Endothelial cell of umbilical vein (primary cell): ENCODE results near the gene LCNL1. TPM values are rescaled to one million over a fixed set of nuclear protein-coding genes. Genes with fewer than 3 reads are reported as not detected.
"Not testable (repeated sequence)": the region's sequence is repeated elsewhere in the genome, so short reads cannot be mapped to it uniquely, and the experiment has no call there.

Experiments used
- BruUV-seq: library from RNA; stranded (reverse); fragments of 400-500 nt; replicated peaks from 2 replicates; lab custom pipeline; 2021; lab: Mats Ljungman, UMichigan
- CTCF ChIA-PET: fragments of 300-600, 350-600 bp; sonication (Branson Sonifier 250); formaldehyde crosslinking; loops from one replicate; lab custom pipeline; 2021; ENCODE audit warnings: antibody characterized with exemption, inconsistent platforms; lab: Charles Lee
- POLR2A ChIA-PET: fragments of 300-600, 350-600 bp; sonication (Branson Sonifier 250); formaldehyde crosslinking; loops from one replicate; lab custom pipeline; 2021; ENCODE audit warnings: antibody characterized with exemption, inconsistent platforms; lab: Charles Lee
- DNase-seq: peaks from one replicate; pipeline ENCODE4 v3.0.0-alpha.2; 2011; ENCODE audit warnings: low read depth, low spot score
- FAIRE-seq: peaks from 2 replicates; lab custom pipeline; 2011; peaks lifted over from hg19 to GRCh38; lab: Jason Lieb, UNC
- H2AFZ ChIP-seq: 2 replicates; pipeline ENCODE4 v1.6.0; 2012; ENCODE audit warnings: low read depth, low read length, control low read depth, inconsistent platforms
- H3K27ac ChIP-seq: 2 replicates; pipeline ENCODE4 v1.5.1; 2011; ENCODE audit warnings: low read depth, mild to moderate bottlenecking, control low read depth, low read length, moderate library complexity; ENCODE audit not compliant: insufficient read depth
- H3K27me3 ChIP-seq, 2 experiments: 2 replicates each; pipeline versions ENCODE4 v1.6.0 to v1.6.1; 2011; ENCODE audit warnings: low read length in 2 of 2, mixed read lengths in 1 of 2; ENCODE audit not compliant: control insufficient read depth in 2 of 2, insufficient read depth in 2 of 2
- H3K36me3 ChIP-seq, 2 experiments: 2 replicates in 1 of 2; 3 replicates in 1 of 2; pipeline ENCODE4 v1.5.1; 2011; ENCODE audit warnings: low read length in 2 of 2, mild to moderate bottlenecking in 1 of 2, moderate library complexity in 1 of 2; ENCODE audit not compliant: control insufficient read depth in 2 of 2, insufficient read depth in 2 of 2; ENCODE audit errors: extremely low read depth in 1 of 2
- H3K4me1 ChIP-seq: 3 replicates; pipeline ENCODE4 v1.5.1; 2011; ENCODE audit warnings: mild to moderate bottlenecking, low read length; ENCODE audit not compliant: control insufficient read depth, insufficient read depth; ENCODE audit errors: extremely low read depth
- H3K4me2 ChIP-seq: 2 replicates; pipeline ENCODE4 v1.6.1; 2011; ENCODE audit warnings: low read length, control low read depth, mixed read lengths; ENCODE audit not compliant: insufficient read depth
- H3K4me3 ChIP-seq, 3 experiments: fragments of 200-600 bp in 1 of 3; sonication (generic), shearing (Covaris generic) in 1 of 3; replicated peaks in 1 of 3; 2 replicates each; pipeline ENCODE4 v1.5.1; 2011 to 2016; ENCODE audit warnings: control low read depth in 3 of 3, low read length in 3 of 3, mild to moderate bottlenecking in 2 of 3, inconsistent platforms in 1 of 3, low read depth in 1 of 3, moderate library complexity in 1 of 3; ENCODE audit not compliant: insufficient read depth in 1 of 3
- H3K79me2 ChIP-seq: 2 replicates; pipeline ENCODE4 v1.6.0; 2012; ENCODE audit warnings: low read length, inconsistent platforms; ENCODE audit not compliant: control insufficient read depth, insufficient read depth
- H3K9ac ChIP-seq: replicated peaks from 2 replicates; pipeline ENCODE3; 2011; ENCODE audit warnings: low read length, control low read depth; ENCODE audit not compliant: insufficient read depth; ENCODE audit errors: extremely low read depth
- H3K9me1 ChIP-seq: replicated peaks from 3 replicates; pipeline ENCODE4 v1.6.0; 2011; ENCODE audit warnings: mild to moderate bottlenecking, low read length; ENCODE audit not compliant: control insufficient read depth, insufficient read depth; ENCODE audit errors: extremely low read depth
- H3K9me3 ChIP-seq: replicated peaks from 2 replicates; pipeline ENCODE4 v1.5.1; 2012; ENCODE audit warnings: low read length, inconsistent platforms; ENCODE audit not compliant: control insufficient read depth, insufficient read depth
- H4K20me1 ChIP-seq: replicated peaks from 2 replicates; pipeline ENCODE3; 2011; ENCODE audit warnings: mild to moderate bottlenecking, low read length; ENCODE audit not compliant: control insufficient read depth, insufficient read depth; ENCODE audit errors: extremely low read depth
- CTCF ChIP-seq, 2 donors: IDR thresholded peaks; 1 replicate in 1 of 2; 2 replicates in 1 of 2; pipeline ENCODE4 v1.5.1; 2011; ENCODE audit warnings: low read length in 2 of 2, mild to moderate bottlenecking in 2 of 2, moderate library complexity in 2 of 2, control low read depth in 1 of 2, inconsistent platforms in 1 of 2, low read depth in 1 of 2; ENCODE audit not compliant: insufficient read depth in 1 of 2; ENCODE audit errors: extremely low read depth in 1 of 2
- EZH2 ChIP-seq: IDR thresholded peaks from 2 replicates; pipeline ENCODE4 v1.6.1; 2012; ENCODE audit warnings: borderline replicate concordance, low read depth, mild to moderate bottlenecking, moderate library complexity, low read length, inconsistent platforms; ENCODE audit not compliant: severe bottlenecking
- FOS ChIP-seq: IDR thresholded peaks from 2 replicates; pipeline ENCODE4 v1.6.1; 2011; ENCODE audit warnings: mild to moderate bottlenecking, low read length, moderate library complexity, borderline replicate concordance; ENCODE audit not compliant: insufficient read depth
- GATA2 ChIP-seq: IDR thresholded peaks from 2 replicates; pipeline ENCODE4 v1.7.0; 2011; ENCODE audit warnings: low read depth, mild to moderate bottlenecking, moderate library complexity, mixed read lengths, low read length; ENCODE audit not compliant: insufficient read length, insufficient read depth
- JUN ChIP-seq: IDR thresholded peaks from 2 replicates; pipeline ENCODE4 v1.6.1; 2011; ENCODE audit warnings: borderline replicate concordance, low read depth; ENCODE audit not compliant: insufficient read length, insufficient read depth
- MAX ChIP-seq: IDR thresholded peaks from 2 replicates; pipeline ENCODE4 v1.6.1; 2011; ENCODE audit not compliant: insufficient read depth, insufficient read length
- MYC ChIP-seq: IDR thresholded peaks from one replicate; pipeline ENCODE4 v1.6.1; 2011; ENCODE audit warnings: mild to moderate bottlenecking, low read depth, low read length
- POLR2A ChIP-seq: IDR thresholded peaks from 2 replicates; pipeline ENCODE4 v1.6.1; 2012; ENCODE audit warnings: low read depth, mild to moderate bottlenecking, control low read depth, low read length
- POLR2AphosphoS5 ChIP-seq: IDR thresholded peaks from 2 replicates; pipeline ENCODE4 v1.6.1; 2012; ENCODE audit warnings: low read depth, mild to moderate bottlenecking, control low read depth, low read length, moderate library complexity; ENCODE audit not compliant: insufficient read depth
- dilution Hi-C: fragments of 300-500 bp; cut with MboI; formaldehyde crosslinking; loops from one replicate; pipeline ENCODE4 v1.15.0; 2019; ENCODE audit warnings: low sequenced_read_pairs; ENCODE audit not compliant: extremely low pct_ligation_motif_present
- intact Hi-C: fragments of 100-400 bp; cut with micrococcal nuclease; formaldehyde crosslinking; loops from one replicate; pipeline ENCODE4 v1.10.0; 2022
- polyA plus RNA-seq, 4 experiments: library from polyadenylated mRNA; depleted of rRNA in 3 of 4; stranded (reverse) in 3 of 4; unstranded in 1 of 4; fragments of >200 nt; gene quantifications; 2 replicates each; pipeline versions ENCODE4 v1.2.1 to v1.2.3, GENCODE V29; 2011 to 2012; ENCODE audit warnings: missing spikeins in 1 of 4
- total RNA-seq: library from RNA; stranded (reverse); gene quantifications from 2 replicates; pipeline ENCODE4 v1.2.3, GENCODE V29; 2021

Gene LCNL1
- total and polyA plus RNA-seq, 2 donors (not counting 3 experiments of a cell fraction or from before 2014, with no cell fraction given): not detected

- dilution Hi-C loops, FAIRE-seq, BruUV-seq, H3K4me1 ChIP-seq, H3K79me2 ChIP-seq, H3K36me3 ChIP-seq, H4K20me1 ChIP-seq, H3K4me2 ChIP-seq, POLR2A ChIA-PET, H3K9me3 ChIP-seq, H3K9me1 ChIP-seq, H3K9ac ChIP-seq, H3K27me3 ChIP-seq, intact Hi-C loops, DNase-seq, H3K27ac ChIP-seq, H3K4me3 ChIP-seq, H2AFZ ChIP-seq: not testable (repeated sequence)
- TF ChIP-seq CTCF (IDR thresholded peaks at IDR 0.05; ENCODE audit: extremely low read depth in 1 of 2, insufficient read depth in 1 of 2, low read depth in 1 of 2, low read length in 2 of 2): peak; percentile 7 to 27
- CTCF ChIA-PET: interaction anchor here (1.6 kb wide), 1 partner anchor 25 kb away, joined by 6 read pairs; no protein-coding TSS in a partner anchor
Measured at GRCh38 chr9:137004285-137004684, 21.5 kb downstream of the LCNL1 start.

GRCh38 chr9:137006116-137007003, 23.6 kb downstream of the LCNL1 start:
- H3K27me3 ChIP-seq: no peaks in the 10 kb centered on the region
- H2AFZ ChIP-seq: no peak overlapping the region
- dilution Hi-C loops: no loop called here

More at GRCh38 chr9:137006116-137007003, 23.6 kb downstream of the LCNL1 start:
- no peaks in the 10 kb centered on the region for H3K9me1 ChIP-seq
- ChIA-PET CTCF (no interaction called here), POLR2A (no interaction called here)
- no peak for DNase-seq
- H3K27ac ChIP-seq: no peak overlapping the region
- no peak overlapping the region for H3K9ac ChIP-seq
- H4K20me1 ChIP-seq: no peaks in the 10 kb centered on the region
- TF ChIP-seq POLR2A (no peak), GATA2 (no peak), MAX (no peak), FOS (no peak), POLR2AphosphoS5 (no peak), CTCF (IDR thresholded peaks at IDR 0.05; ENCODE audit: extremely low read depth in 1 of 2, insufficient read depth in 1 of 2, low read depth in 1 of 2, low read length in 2 of 2) (no peak), MYC (no peak), JUN (no peak), EZH2 (no peak)
- no peak overlapping the region for H3K4me2 ChIP-seq
- no peak overlapping the region for H3K4me3 ChIP-seq
- no peak for FAIRE-seq
- intact Hi-C loops: no loop called here
- BruUV-seq: no TSS peak
- no peaks in the 10 kb centered on the region for H3K36me3 ChIP-seq
- H3K79me2 ChIP-seq: no peaks in the 10 kb centered on the region
- H3K9me3 ChIP-seq: no peaks in the 10 kb centered on the region
- no peaks in the 10 kb centered on the region for H3K4me1 ChIP-seq
